GM12892 (cell line): Measurements from ENCODE around the gene RHOT2.

Experiments
- POLR2A ChIP-seq: IDR thresholded peaks from 2 replicates; pipeline ENCODE4 v1.6.1; 2011; ENCODE audit warnings: low read depth, low read length, control low read depth
- POLR2AphosphoS5 ChIP-seq: IDR thresholded peaks from 2 replicates; pipeline ENCODE4 v1.6.1; 2011; ENCODE audit warnings: low read depth, low read length, control low read depth
- TAF1 ChIP-seq: IDR thresholded peaks from 2 replicates; pipeline ENCODE4 v1.6.1; 2011; ENCODE audit warnings: low read depth, mild to moderate bottlenecking, control low read depth, low read length, borderline replicate concordance

- TF ChIP-seq POLR2A (no peak), POLR2AphosphoS5 (no peak), TAF1 (no peak)
Observed at GRCh38 chr16:662597-662996, 5.3 kb upstream of the RHOT2 start.
